GM19372 (cell line): ENCODE data around the gene ACACB.
"Not testable (repeated sequence)": the region's sequence is repeated elsewhere in the genome, so short reads cannot be mapped to it uniquely, and the experiment has no call there.

Experiments used
- ATAC-seq: cut with Tn5 transposase; IDR thresholded peaks from one replicate; pipeline ENCODE4 v1.9.1; 2021; ENCODE audit warnings: mild to moderate bottlenecking, low read depth, moderate library complexity; ENCODE audit not compliant: unreplicated experiment

Gene ACACB

GRCh38 chr12:109169686-109170085 lies 53.3 kb downstream of the ACACB start:
- ATAC-seq = no peak

DNA sequence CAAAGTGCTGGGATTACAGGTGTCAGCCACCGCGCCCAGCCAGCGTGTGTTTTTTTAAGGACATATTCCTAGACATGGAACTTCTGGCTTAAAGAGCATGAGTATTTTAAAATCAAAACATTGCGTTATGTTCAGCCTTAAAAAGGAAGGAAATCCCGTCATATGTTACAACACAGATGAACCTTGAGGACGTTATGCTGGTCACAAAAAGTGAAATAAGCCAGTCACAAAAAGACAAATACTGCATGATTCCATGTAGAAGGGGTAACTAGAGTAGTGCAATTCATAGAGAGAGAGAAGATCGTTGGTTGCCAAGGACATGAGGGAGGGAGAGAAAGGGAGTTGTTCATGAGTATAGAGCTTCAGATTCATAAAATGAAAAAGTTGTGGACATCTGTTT lies 53.9 kb downstream of the ACACB start:
- no peak for ATAC-seq

DNA sequence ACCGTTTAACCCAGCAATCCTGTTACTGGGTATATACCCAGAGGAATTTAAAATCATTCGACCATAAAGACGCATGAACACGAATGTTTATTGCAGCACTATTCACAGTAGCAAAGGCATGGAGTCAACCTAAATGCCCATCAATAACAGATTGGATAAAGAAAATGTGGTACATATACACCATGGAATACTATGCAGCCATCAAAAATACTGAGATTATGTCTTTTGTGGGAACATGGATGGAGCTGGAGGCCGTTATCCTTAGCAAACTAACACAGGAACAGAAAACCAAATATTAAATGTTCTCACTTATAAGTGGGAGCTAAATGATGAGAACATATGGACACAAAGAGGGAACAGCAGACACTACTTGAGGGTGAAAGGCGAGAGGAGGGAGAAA lies 56.4 kb downstream of the ACACB start:
- ATAC-seq = not testable (repeated sequence)

- ATAC-seq = no peak
Observed at GRCh38 chr12:109173443-109174240, 57.3 kb downstream of the ACACB start.

DNA sequence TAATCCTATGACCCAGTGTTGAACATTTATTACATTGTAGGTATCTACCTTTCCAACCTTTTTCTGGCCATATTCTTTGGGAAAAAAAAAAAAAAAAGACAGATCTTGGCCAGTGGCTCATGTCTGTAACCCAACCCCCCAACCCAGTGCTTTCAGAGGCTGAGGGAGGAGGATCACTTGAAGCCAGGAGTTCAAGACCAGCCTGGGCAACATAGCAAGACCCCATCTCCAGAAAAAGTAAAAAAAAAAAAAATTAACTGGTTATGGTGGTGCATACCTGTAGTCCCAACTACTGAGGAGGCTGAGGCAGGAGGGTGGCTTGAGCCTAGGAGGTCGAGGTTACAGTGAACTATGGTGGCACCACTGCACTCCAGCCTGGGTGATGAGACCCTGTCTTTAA lies 58.1 kb downstream of the ACACB start:
- no peak for ATAC-seq

DNA sequence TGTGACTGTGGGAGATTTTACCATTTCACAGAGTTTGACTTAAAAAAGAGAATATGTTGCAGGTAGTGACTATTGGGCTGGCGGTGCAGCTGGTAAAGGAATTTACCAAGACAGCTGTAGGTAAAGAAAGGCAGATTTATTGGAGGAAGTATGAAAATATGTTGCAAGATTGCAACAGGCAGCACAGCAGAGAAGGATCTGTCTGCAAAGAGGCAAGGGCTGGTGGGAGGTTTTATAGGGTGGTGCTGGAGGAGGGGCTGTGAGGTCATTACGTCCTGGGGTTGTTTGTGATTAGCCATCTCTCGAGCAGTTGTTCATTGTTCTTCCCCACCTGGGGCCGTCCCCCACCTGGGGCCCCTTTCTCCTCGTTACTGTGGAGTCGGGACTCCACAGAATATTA lies 62.1 kb downstream of the ACACB start:
- no peak for ATAC-seq

DNA sequence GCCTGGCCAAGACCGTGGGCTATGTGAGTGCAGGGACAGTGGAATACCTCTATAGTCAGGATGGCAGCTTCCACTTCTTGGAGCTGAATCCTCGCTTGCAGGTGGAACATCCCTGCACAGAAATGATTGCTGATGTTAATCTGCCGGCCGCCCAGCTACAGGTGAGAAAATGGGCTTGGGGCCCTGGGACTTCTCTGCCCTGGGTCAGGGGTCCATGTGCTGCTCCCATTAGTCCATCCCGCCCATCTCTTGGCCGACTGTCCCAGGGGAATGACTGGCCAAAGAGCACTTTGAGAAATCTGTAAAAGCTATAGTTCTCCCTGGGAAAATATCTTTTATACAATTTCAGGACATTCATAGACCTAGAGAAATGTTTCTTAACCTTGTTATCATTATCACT lies 63.5 kb downstream of the ACACB start:
- ATAC-seq = no peak

DNA sequence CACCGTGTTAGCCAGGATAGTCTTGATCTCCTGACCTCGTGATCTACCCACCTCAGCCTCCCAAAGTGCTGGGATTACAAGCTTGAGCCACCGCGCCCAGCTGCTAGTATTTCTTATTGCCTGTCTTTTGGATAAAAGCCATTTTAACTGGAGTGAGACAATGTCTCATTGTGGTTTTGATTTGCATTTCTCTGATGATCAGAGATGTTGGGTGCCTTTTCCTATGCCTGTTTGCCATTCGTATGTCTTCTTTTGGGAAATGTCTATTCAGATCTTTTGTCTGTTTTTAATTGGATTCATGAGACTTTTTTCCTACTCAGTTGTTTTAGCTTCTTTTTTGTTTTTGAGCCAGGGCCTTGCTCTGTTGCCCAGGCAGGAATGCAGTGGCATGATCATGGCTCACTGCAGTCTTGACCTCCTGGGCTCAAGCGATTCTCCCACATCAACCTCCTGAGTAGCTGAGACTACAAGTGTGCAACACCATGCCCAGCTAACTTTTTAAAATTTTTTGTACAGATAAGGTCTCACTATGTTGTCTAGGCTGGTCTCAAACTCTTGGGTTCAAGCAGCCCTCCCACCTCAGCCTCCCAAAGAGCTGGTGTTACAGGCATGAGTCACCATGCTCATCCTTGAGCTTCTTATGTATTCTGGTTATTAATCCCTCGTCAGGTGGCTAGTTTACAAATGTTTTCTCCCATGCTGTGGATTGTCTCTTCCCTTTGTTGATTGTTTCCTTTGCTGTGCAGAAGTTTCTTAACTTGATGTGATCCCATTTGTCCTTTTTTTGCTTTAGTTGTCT lies 65.9 kb downstream of the ACACB start:
- ATAC-seq = no peak

DNA sequence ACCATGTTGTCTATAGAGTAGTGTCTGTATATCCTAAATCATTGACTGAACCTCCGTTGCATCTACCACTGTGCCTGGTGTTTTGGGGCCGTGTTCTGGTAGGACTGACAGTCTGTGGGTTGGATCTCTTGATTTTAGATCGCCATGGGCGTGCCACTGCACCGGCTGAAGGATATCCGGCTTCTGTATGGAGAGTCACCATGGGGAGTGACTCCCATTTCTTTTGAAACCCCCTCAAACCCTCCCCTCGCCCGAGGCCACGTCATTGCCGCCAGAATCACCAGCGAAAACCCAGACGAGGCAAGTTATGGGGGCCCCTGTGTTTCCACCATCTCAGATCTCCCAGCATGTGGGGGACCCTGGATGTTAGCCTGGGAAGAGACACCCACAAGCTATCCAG lies 69.1 kb downstream of the ACACB start:
- no peak for ATAC-seq

DNA sequence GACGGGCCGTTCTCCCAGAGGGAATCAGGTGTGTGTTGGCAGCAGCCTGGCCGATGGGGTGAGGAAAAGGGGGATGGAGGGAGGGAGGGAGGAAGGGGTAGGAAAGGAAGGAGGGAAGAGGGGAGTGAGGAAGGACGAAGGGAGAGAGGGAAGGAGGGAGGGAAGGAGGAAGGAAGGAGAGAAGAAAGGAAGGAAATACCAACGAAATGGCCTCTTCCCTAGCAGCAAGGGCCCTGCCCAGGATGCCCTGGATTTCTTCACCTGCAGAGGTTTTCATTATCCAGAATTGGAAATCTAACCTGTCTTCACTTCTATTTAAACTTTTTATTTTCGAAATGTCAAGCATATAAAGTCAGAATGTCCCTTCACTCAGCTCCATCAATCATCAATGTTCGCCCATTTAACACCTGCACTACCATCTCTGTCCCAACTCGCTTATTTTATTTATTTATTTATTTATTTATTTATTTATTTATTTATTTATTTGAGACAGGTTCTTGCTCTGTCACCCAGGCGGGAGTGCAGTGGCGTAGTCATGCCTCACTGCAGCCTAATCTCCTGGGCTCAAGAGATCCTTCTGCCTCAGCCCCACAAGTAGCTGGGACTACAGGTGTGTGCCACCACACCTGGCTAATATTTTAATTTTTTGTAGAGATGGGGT lies 70.7 kb downstream of the ACACB start:
- ATAC-seq = no peak

- ATAC-seq = no peak
Observed at GRCh38 chr12:109188108-109188712, 71.8 kb downstream of the ACACB start.

DNA sequence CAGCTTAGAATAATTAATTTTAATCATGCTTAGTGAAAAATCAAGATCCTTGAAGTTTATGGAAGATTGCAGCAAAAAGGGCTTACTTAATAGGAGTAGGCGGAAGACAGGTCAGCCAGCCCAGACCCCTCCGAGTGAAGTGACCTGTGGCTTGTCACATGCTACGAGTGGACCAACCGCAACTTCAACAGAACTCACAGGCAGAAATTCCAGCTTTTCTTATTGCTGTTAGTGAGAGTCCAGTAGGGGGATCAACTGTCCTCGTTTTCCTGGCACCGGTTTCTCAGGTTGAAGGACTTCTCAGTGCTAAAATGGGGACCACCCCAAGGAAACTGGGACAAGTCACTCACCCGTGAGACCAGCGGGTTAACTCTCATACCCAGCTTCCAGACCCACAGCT lies 72.9 kb downstream of the ACACB start:
- ATAC-seq = no peak

- ATAC-seq = no peak
Observed at GRCh38 chr12:109191621-109192250, 75.3 kb downstream of the ACACB start.

DNA sequence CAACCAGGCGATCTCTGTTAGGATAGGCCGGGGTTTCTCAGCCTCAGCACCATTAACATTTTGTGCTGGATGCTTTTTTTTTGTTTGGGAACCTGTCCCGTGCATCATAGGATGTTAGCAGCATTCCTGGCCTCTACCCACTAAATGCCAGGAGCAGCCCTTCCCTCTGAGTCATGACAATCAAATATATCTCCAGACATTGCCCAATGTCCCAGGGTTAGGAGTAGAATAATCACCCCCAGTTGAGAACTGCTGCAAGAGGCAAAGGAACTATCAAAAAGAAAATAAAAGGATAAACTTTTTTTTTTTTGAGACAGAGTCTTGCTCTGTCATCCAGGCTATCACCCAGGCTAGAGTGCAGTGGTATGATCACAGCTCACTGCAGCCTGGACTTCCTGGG lies 76.0 kb downstream of the ACACB start:
- ATAC-seq = no peak

DNA sequence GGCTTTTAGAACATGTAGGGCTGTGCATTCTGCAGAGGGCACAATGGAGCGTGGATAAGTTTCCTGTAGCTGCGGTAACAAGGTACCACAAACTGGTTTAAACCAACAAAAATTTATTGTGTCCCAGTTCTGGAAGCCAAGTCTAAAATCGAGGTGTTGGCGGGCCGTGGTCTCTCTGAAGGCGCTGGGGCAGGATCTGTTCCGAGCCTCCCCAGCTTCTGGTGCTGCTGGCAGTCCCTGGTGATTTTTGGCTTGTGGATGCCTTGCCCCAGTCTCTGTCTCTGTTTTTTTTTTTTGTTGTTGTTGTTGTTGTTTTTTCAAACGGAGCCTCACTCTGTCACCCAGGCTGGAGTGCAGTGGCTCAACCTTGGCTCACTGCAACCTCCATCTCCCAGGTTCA lies 77.5 kb downstream of the ACACB start:
- ATAC-seq = no peak

GRCh38 chr12:109196332-109196731 lies 79.9 kb downstream of the ACACB start:
- ATAC-seq = no peak

DNA sequence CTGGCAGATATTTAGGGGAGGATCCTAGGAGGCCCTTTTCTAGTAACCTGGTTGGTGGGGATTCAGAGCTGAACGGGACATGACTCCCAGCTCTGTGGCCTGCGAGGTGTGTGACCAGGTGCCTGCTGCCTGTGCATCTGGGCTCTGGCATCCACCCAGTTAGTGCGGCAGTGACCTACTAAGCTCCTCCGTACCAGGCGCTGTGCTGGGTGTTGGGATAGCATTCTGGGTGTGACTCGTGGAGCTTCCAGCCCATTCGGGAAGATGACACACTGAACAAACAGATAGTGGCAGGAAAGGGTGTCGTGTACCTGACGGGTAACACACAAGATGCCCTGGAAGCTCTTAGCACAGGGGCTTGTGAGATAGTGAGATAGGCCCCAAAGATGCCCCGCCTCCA lies 80.9 kb downstream of the ACACB start:
- no peak for ATAC-seq

- ATAC-seq = no peak
Observed at GRCh38 chr12:109199324-109199723, 82.9 kb downstream of the ACACB start.

DNA sequence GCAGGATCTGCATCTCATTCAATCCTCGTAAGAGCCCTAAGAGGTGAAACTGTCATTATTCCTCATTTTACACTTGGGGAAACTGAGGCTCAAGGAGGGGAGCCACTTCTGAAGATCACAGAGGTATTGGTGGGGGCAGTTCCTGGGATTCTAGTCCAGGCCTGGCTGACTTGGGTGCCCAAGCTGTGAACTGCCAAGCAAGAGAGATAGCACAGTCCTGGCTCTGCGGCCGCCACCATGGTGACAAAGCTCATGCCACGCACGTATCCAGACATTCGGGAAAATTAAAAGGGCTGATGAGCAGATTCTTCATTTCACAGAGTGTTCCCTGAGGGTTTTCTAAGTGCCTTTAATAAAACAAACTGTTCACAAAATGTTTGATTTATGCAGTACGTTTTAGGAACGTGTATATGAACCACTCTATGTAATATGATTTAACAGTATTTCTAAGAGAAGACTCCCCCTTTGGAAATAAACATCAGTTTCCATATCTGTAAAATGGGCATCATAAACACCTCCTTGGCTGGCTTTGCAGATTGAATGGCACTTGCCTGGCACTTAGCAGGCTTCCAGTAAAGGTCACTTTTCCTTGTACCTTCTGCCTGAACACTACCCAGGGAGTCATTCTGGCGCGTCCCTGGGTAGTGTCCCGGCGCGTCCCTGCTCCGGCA lies 84.6 kb downstream of the ACACB start:
- no peak for ATAC-seq

GRCh38 chr12:109201496-109201885 lies 85.1 kb downstream of the ACACB start:
- ATAC-seq = no peak
